Adipose tissue (tissue), 3 donors: ENCODE results near the gene LIPT1. TPM values are rescaled to one million over a fixed set of nuclear protein-coding genes. Genes with fewer than 3 reads are reported as not detected.

ENCODE experiments used
- polyA plus RNA-seq, 3 donors: library from polyadenylated mRNA; stranded (reverse); fragments of 200-250 nt; gene quantifications; one replicate each; pipeline ENCODE4 v1.2.3, GENCODE V29; 2013
- donor health status: healthy with polysubstance abuse.
- donor health status: Bipolar disorder and iron deficiency.
- donor health status: healthy.

The LIPT1 gene
- polyA plus RNA-seq, 3 donors = 4.3 to 10.9 (median 8.1) TPM

Other genes starting within 250 kb of the LIPT1 start
- gene CRACDL, start 218.7 kb upstream of the LIPT1 start, polyA plus RNA-seq = 1 to 10 TPM; 2.0 to 4.5 (median 3.6) TPM
- 1 to 10 TPM in 1 of 3 donors, under 1 TPM in 1, not detected in 1; 0.76 to 1.8 TPM for gene C2orf15, start 13.3 kb upstream of the LIPT1 start, polyA plus RNA-seq
- 1 to 10 TPM in 2 of 3 donors, under 1 TPM in 1; 0.79 to 8.1 (median 3.4) TPM for gene TSGA10, start within 50 bp of the LIPT1 start, polyA plus RNA-seq
- 10 to 100 TPM; 13.9 to 43.4 (median 19.8) TPM for gene MITD1, start 26.1 kb downstream of the LIPT1 start, polyA plus RNA-seq
- gene MRPL30, start 26.2 kb downstream of the LIPT1 start, polyA plus RNA-seq = 10 to 100 TPM; 11.5 to 21.7 (median 17.8) TPM
- gene LYG2, start 100.7 kb downstream of the LIPT1 start, polyA plus RNA-seq = not detected
- 1 to 10 TPM in 1 of 3 donors, under 1 TPM in 2; 0.59 to 2.9 (median 0.65) TPM for gene LYG1, start 146.2 kb downstream of the LIPT1 start, polyA plus RNA-seq
- 10 to 100 TPM in 2 of 3 donors, 1 to 10 TPM in 1; 8.5 to 28.8 (median 20.0) TPM for gene TXNDC9, start 181.4 kb downstream of the LIPT1 start, polyA plus RNA-seq
- 10 to 100 TPM; 16.5 to 31.9 (median 25.3) TPM for gene EIF5B, start 182.4 kb downstream of the LIPT1 start, polyA plus RNA-seq